8988T (cell line): ENCODE measurements around the gene ZNF3.

Source experiments
- DNase-seq: peaks from one replicate; pipeline ENCODE4 v3.0.0; 2011

The ZNF3 gene

DNA sequence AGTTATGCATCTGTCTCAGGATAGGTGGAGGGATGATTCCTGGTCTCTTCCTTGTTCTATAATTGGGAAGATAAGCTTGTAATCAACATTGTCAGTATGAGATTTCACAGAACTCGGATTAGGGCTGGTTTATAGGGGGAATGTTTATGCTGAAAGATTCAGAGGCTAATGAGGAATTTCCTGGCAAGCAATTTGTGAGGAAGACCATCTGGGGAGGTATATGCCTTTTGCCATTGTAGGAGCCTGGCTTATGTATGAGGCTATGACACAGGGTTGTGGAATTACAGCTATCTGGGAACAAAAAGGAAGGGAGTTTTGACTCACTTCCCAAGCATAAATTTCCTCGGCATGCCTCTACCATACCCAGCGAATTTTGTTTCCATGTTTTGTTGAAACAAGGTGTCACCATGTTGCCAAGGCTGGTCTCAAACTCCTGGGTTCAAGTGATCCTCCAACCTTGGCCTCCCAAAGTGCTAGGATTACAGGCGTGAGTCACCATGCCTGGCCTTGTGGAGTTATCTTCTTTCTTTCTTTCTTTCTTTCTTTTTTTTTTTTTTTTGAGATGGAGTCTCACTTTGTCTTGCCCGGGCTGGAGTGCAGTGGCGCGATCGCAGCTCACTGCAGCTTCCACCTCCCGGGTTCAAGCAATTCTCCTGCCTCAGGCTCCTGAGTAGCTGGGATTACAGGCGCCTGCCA, 5.7 kb upstream of the ZNF3 start:
- no peak for DNase-seq

DNA sequence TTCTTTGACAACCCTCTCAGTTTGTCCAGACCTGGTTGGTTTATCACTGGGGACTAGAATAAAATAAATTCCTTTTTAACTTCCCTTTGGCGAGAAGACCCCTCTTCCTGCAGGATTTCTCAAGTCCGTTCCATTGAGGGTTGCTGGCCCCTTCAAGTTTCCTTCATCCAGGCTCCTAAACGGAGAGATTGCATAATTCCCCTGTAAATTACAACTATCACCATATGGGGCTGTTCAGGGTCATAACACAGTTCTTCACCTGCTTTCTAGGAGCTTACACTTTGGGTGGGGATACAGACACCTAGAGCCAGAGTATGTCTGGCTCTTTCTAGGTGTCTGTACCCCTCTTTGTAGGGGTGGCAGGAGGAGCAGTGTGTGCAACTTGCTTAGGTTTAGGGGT, 4.0 kb upstream of the ZNF3 start:
- no peak for DNase-seq

DNA sequence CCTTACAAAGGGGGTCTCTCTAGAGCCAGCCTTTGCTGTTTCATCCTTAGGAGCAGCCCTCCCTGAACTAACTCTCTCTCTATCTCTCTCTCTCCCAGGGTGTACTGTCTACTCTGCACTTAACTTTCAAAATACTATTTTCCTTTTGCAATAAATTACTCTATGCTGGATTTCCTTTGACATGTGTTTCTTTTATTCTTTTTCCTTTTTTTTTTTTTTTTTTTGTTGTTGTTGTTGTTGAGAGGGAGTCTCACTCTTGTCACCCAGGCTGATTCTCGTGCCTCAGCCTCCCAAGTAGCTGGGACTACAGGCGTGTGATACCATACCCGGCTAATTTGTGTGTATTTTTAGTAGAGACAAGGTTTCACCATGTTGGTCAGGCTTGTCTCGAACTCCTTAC, 1.5 kb upstream of the ZNF3 start:
- DNase-seq, result no peak

DNA sequence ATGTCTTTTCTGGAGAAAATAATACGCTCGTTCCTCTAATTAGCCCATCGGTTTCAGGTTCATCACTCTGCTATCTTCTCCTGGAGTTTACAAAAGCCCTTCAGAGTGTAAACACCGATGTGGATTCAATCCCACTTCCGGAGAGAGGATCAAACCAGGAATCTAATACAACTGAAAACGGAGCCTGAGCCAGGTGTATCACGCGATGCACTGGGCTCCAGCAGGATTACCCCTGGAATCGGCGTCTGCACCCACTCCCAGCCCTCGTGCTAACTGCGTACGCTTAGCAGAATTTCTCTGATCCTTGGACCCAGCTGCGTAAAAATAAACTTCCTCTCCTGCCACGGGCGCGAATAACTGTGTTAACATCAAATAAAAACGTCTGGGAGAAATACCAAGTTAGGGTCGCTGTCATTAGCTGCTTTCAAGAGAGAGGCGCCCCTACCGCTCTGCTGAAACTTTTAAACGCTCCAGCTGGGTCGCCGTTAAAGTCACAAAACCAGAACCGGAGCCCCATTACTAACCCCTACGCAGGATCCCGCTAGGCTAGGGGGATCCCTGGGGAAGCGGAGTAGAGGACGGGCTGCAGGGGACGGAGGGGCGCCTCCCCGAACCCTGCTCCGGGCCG, 502 bp downstream of the ZNF3 start:
- no peak for DNase-seq

DNA sequence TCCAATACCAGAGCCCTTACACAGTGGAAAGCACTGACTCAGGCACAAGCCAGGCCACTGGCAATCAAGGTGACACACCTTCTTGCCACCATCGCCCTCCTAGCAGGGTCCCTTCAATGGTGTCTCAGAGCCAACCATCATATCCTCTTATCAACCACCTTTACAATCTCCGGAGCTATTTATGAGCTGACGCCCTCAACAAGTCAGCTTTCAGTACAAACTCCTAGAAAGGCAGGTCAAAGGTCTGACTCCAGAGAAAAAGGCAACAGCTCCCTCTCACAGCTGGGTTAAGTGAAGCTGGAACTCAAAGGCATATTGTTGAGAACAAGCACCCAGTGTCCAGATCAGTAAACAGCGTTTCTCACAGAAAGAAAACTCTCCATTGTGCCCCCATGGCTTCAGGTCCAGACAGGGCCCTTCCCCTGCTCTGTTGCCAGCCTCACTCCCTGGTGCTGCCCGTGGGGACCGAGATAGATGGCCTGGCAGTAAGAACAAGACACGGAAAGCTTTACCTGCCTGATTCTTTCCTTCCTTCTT, 2.4 kb downstream of the ZNF3 start:
- DNase-seq, result no peak

DNA sequence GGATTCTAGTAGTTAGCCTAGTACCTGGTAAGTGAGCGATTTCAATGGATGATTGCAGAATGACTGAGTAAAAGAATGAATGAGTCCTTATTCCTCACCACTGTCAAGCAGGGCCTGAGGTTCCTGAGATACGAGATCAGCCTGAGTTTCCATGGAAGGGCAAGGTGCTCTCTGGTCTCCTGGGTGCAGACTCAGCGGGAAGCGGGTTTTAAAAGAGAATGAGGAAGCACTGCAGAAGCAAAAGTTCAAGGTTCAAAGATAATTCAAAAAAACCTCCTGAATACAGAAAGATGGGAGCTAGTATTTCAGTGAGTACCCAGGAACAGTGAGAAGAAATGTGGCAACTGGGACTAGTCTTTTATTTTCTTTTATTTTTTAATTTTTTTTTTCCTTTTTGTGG, 4.3 kb downstream of the ZNF3 start:
- DNase-seq, result no peak

DNA sequence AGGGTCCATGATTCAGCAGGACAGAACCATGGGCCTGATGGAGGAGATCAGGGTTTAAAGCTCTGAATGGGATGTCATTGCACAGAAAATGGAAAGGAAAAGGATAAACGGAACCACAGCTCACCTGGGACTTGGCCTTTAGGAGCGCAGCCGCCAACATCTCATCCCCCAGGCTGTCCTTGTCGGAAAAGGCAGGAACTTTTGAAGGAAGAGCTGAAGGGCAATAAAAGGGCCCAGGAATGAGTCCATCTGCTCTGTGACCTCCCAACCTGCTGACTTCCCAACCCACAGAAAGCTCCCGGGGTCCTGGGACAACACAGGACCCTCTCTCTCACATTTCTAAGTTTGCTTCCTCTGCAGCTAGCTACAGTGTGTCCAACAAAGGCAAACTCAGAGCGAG, 6.1 kb downstream of the ZNF3 start:
- no peak for DNase-seq

DNA sequence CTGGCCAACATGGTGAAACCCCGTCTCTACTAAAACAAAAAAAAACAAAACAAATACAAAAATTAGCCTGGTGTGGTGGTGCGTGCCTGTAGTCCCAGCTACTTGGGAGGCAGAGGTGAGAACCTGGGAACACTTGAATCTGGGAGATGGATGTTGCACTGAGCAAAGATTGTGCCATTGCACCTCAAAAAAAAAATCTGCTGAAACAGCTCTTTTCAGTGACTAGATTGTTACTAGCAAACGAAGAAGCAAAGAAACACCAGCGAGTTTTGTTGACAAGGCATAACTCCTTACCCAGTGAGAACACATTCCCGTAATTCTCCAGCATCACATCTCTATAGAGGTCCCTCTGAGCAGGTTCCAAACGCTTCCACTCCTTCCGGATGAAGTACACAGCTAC, 6.7 kb downstream of the ZNF3 start:
- DNase-seq, result no peak

DNA sequence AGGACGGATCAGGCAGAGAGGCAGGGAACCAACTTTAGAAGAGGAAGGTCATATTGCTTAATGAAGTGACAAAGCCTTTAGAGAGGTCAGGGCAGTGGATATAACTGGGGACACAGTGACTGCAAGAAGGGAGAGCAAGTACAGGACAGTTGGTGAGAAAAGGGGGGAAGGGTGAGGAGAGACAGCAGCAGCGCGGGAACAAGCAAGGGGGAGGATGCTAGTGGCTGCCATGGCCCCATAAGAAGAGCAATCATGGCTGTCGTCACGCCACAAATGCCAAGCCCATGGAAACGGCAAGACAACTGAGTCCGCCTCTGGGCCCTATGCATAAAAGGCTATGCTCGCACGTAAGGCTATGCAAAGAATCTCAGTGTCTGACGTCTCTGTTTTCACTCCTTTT, 9.1 kb downstream of the ZNF3 start:
- no peak for DNase-seq

DNA sequence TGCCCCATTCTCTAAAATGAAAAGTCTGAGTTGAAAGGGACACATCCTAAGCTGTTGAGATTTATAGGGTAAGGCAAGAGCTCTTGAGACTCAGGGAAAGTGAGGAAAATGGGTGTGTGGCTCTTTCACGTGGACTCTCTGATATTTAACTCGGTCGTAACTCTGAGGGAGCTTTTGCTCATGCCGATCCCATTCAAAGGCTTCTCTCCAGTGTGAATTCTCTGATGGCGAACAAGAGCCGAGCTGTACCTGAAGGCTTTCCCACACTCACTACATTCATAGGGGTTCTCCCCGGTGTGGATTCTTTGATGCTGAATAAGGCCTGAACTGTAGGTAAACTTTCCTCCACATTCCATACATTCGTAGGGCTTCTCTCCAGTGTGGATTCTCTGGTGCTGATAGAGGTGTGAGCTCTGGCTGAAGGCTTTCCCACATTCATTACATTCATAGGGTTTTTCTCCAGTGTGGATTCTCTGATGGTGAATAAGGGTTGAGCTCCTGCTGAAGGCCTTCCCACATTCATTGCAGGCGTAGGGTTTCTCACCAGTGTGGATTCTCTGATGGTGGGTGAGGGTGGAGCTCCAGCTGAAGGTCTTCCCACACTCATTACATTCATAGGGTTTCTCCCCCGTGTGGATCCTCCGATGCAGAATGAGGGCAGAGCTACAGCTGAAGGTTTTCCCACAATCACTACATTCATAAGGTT, 10.4 kb downstream of the ZNF3 start:
- DNase-seq, result no peak

DNA sequence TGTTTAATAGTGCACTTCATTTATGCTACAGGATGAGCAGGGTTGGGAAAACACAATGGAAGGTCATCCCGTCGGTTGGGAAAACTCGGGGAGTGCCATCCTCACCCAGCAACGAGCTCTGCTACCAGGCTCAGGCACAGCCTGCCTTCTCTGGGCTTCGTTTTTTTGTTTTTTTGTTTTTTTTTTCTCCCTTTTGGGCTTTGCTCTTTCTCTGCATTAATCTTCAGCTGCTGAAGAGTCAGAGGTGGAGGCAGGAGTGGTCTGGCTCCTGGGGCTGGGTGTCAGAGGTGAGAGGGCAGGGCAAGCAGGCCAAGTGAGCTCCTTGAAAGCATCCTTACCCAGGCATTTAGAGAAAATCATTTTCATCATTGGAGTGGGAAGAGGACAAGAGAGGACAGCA, 11.5 kb downstream of the ZNF3 start:
- DNase-seq, result no peak

DNA sequence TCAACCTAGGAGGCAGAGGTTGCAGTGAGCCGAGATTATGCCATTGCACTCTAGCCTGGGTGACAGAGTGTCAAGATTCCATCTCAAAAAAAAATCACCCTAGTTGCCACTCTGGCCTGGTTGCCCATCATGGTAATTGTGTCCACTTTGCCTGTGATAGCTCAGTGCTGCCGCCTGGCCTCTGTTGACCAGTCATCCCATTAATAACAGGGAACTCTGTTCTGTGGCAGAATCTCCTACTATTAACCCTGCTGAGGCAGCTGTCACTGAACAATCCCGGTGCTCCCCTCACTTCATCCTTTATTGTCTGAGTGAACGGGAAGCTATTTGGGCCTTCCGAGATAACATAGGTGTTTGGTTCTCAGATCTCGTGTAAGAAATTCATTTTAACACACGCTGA, 14.6 kb downstream of the ZNF3 start:
- no peak for DNase-seq

DNA sequence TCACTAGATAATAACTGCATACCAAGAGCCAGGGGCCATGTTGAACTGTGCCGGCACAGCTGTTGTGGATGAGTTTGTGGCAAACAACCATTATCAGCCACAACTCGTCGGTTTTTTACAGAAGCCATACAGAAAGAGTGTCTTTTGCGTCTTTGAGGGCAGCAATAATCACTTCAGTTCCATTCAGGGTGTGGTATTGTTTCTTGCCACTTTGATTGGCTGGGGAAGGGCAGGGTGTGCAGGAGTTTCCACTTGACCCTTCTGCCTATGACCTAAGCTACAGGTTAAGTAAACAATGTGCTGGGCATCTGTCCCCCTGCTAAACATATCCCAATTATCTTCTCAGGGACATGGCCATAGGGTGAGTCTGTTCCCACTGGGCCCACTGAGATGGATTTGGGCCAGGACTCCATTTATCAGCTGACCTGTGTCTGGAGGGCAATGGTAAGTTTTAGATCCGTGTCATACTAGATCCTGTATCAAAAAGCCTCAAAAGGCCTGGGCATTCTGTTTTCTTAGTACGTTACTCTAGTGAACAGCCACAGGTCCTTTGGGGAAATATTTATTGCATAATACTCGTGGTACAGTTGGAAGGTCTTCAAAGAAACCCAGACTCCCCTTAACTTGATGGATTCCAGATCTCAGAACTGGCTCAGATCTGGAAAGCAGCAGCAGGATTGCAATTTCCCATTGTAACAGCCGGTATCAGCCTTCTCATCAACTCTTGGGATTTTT, 15.9 kb downstream of the ZNF3 start:
- no peak for DNase-seq

DNA sequence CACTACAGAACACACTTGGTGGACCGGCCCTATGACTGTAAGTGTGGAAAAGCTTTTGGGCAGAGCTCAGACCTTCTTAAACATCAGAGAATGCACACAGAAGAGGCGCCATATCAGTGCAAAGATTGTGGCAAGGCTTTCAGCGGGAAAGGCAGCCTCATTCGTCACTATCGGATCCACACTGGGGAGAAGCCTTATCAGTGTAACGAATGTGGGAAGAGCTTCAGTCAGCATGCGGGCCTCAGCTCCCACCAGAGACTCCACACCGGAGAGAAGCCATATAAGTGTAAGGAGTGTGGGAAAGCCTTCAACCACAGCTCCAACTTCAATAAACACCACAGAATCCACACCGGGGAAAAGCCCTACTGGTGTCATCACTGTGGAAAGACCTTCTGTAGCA, 17.4 kb downstream of the ZNF3 start:
- DNase-seq, result no peak

DNA sequence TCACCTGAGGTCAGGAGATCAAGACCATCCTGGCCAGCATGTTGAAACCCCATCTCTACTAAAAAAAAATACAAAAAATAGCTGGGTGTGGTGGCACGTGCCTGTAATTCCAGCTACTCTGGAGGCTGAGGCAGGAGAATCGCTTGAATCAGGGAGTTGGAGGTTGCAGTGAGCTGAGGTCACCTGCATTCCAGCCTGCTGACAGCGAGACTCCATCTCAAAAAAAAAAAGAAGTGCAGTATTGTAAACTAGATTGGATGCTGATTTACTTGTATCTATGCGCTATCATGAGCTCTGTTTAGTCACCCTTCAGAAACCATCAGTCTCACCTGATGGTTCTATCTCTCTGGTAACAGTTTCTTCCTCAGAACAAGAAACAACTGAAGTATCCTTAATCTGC, 18.1 kb downstream of the ZNF3 start:
- no peak for DNase-seq

DNA sequence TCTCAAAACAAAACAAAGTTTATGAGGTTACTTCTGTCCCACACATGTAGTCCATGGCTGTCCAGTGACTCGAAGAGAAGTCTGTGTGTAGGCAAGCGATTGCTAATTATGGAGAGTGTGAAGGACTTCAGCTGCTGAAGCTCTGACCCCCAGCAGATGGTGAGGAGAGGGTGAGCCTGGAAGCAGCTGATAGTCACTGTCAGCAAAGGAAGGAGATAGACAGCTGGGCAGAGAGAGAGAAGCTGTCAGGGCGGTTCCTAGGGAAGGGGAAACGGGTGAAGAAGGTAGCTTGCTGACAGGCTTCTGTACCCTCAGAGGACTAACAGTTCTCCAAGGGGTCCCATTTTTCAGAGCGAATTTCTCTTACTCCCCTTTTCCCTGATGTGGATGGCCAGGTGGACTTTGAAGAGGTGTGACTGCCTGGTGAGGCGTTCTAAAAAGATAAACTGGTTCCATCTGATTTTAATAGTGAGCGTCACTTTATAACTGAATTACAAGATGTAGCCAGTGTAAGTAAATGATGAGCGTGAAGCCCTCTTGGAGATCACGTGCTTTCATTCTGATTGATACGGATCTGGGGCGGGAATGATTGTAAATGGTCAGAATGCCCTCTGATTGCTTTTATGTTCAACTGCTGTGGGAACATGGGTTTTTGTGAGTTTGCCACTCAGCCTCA, 19.9 kb downstream of the ZNF3 start:
- DNase-seq, result no peak

DNA sequence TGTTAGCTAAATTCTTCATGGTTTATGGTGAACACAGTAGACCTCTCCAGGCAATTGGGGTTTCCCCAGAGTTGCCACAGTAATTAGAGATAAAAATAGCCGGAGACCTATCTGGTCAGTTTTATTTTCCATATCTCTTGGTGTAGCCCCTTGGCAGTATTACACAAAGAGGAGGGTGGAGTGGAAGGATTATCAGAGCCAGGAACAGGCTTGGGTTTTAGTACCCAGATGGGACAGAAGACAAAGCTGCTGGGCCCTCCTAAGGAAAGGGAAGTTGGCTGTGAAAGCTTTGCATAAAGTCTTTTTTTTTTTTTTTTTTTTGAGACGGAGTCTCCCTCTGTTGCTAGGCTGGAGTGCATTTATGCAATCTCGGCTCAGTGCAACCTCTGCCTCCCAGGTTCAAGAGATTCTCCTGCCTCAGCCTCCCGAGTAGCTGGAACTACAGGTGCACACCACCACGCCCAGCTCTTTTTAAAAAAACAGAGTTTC, 22.2 kb downstream of the ZNF3 start:
- no peak for DNase-seq

DNA sequence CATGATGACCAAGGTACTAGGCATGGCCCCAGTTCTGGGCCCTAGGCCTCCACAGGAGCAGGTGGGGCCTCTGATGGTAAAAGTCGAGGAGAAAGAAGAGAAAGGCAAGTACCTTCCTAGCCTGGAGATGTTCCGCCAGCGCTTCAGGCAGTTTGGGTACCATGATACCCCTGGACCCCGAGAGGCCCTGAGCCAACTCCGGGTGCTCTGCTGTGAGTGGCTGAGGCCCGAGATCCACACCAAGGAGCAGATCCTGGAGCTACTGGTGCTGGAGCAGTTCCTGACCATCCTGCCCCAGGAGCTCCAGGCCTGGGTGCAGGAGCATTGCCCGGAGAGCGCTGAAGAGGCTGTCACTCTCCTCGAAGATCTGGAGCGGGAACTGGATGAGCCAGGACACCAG, 24.5 kb downstream of the ZNF3 start:
- DNase-seq, result no peak

DNA sequence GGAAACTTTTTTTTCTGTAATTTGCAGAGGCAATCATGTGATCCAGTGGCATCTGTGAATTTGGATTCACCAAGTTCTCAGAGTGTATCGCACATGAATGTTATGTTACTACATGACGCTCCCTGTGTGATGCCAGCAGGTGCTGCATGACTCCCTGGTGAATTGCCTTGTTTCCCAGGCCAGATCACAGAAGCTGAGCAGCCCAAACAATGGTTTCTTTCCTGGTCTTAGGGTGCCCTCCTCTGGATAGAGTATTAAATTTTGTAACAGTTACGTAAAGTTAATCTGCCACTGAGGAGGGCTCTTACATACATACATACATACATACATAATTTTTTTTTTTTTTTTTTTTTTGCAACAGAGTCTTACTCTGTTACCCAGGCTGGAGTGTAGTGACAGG, 28.3 kb downstream of the ZNF3 start:
- DNase-seq, result peak; percentile 61

DNA sequence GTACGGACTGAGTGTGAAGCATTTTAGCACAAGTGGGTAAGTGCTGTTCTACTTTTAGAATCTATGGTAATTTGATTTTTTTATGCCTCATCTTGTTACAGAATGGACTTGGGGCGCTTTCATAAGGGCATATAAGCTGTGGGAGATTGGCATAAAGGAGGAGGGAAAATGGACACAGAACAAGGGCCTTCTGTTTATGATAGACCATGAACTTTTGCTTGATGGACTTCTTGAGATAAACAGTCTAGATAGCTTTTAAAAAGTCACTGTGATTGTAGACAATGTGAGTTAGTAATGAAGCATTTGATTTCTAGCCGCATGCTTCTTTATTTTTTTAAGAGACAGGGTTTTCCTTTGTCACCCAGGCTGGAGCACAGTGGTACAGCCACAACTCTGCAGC, 29.9 kb downstream of the ZNF3 start:
- DNase-seq, result no peak

DNA sequence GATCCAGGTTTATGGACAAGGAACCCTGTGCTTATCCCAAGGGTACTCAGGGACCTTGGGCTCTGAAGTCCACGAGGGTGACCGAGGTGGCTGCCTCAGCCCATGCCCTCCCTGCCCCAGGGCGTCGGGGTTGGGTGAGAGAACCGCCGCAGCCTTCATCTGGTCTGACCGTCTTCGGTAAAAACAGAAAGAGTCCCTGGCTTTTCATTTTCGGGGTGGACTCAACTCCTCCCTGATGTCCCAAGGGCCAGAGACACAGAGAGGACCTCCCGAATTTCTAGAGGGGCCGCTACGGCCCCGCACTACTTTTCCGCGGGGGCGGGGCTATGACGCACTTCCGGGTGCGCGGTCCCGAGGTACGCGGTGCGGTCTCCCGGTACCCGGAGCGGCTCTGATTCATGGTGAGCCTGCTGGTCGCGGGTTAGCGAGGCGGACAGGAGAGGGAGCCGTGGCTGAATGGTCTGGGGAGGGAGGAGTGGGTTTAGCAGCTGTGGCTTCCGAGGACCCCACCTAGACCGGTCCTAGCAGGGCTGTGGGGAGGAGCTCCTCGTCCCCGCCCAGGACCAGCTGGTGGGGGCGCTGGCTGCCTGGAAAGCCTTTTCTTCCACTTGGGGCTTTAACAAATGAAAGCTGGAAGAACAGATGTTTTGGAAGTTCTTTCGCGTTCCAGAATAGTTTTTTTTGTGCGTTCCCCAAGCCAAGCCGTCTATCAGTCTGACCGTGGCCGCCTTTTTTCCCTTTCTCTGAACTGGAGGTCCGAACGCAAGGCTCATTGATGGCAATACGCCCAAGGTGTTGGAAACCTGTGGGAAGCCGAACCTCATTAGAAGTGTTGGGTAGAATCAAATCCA, 31.9 kb downstream of the ZNF3 start, which contains the start of gene ZSCAN21:
Gene ZSCAN21 (plus strand): TSS at position 334 of the 851 bp plus-strand sequence. CDS start 7,233 bp downstream, outside the sequence.
- peak; percentile 69 for DNase-seq

DNA sequence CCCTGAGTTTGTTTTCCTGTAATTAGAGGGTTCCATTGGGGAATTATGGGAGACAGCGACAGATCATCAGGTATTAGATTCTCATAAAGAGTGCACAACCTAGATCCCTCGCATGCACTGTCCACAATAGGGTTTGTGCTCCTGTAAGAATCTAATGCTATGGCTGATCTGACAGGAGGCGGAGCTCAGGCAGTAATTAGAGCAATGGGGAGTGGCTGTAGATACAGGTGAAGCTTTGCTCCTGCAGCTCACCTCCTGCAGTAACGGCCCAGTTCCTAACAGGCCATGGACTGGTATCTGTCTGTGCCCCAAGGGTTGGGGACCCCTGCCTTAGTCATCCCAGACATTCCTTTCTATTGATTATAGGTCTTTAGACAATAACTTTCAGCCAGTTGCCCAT, 32.8 kb downstream of the ZNF3 start:
- no peak for DNase-seq
